22Rv1 (cell line): Measurements from ENCODE around the gene KAT5.

Source experiments
- CTCF ChIP-seq: fragments of 450-650 bp; IDR thresholded peaks from 2 replicates; pipeline ENCODE4 v1.5.1; 2017; ENCODE audit warnings: mild to moderate bottlenecking
- ZFX ChIP-seq: fragments of 450-650 bp; IDR thresholded peaks from 2 replicates; pipeline ENCODE4 v1.6.1; 2017; ENCODE audit warnings: antibody characterized with exemption, borderline replicate concordance

GRCh38 chr11:65766535-65766934 lies 54.5 kb downstream of the KAT5 start:
- TF ChIP-seq CTCF, result no peak
- no peak for TF ChIP-seq ZFX
